OCI-LY1 (cell line): ENCODE data around the gene TMEM238.

ENCODE experiments used
- H2AFZ ChIP-seq: fragments of 200-600 bp; sonication (generic), shearing (Covaris generic); 2 replicates; pipeline ENCODE4 v1.6.0; 2014; ENCODE audit warnings: antibody characterized with exemption, mild to moderate bottlenecking, low read length
- H3F3A ChIP-seq: fragments of 200-600 bp; sonication (generic), shearing (Covaris generic); 2 replicates; pipeline ENCODE4 v1.6.0; 2014; ENCODE audit warnings: mild to moderate bottlenecking, antibody characterized with exemption, low read length, moderate library complexity; ENCODE audit not compliant: insufficient read depth
- H3K27ac ChIP-seq: fragments of 200-600 bp; sonication (generic); 2 replicates; pipeline ENCODE4 v1.5.1; 2014; ENCODE audit warnings: low read length, mixed run types, mild to moderate bottlenecking, low read depth; ENCODE audit not compliant: poor library complexity, severe bottlenecking
- H3K27me3 ChIP-seq: fragments of 200-600 bp; sonication (generic); 2 replicates; pipeline ENCODE4 v1.6.0; 2014; ENCODE audit warnings: antibody characterized with exemption, mild to moderate bottlenecking, low read length, moderate library complexity; ENCODE audit not compliant: insufficient read depth
- H3K36me3 ChIP-seq: fragments of 200-600 bp; sonication (generic); 2 replicates; pipeline ENCODE4 v1.6.1; 2014; ENCODE audit warnings: mild to moderate bottlenecking, antibody characterized with exemption, low read length, moderate library complexity, mixed read lengths; ENCODE audit not compliant: insufficient read depth
- H3K4me1 ChIP-seq: fragments of 200-600 bp; sonication (generic); 2 replicates; pipeline ENCODE4 v1.5.1; 2014; ENCODE audit warnings: mild to moderate bottlenecking, low read length, moderate library complexity; ENCODE audit not compliant: insufficient read depth, severe bottlenecking
- H3K4me2 ChIP-seq: fragments of 200-600 bp; sonication (generic), shearing (Covaris generic); 2 replicates; pipeline ENCODE4 v1.6.1; 2014; ENCODE audit warnings: low read length
- H3K4me3 ChIP-seq: fragments of 200-600 bp; sonication (generic); 2 replicates; pipeline ENCODE4 v1.5.1; 2014; ENCODE audit warnings: low read length, low read depth, mild to moderate bottlenecking, mixed read lengths; ENCODE audit not compliant: poor library complexity, severe bottlenecking
- H3K79me2 ChIP-seq: fragments of 200-600 bp; shearing (Covaris generic); 2 replicates; pipeline ENCODE4 v1.6.1; 2016; ENCODE audit warnings: mixed run types, low read length, mixed read lengths; ENCODE audit not compliant: insufficient read depth
- H3K9ac ChIP-seq: fragments of 200-600 bp; sonication (generic), shearing (Covaris generic); 2 replicates; pipeline ENCODE4 v1.6.1; 2014; ENCODE audit warnings: mild to moderate bottlenecking, low read length, mixed read lengths
- H3K9me2 ChIP-seq: fragments of 200-600 bp; sonication (generic), shearing (Covaris generic); 2 replicates; pipeline ENCODE4 v1.6.1; 2014; ENCODE audit warnings: low read depth, mild to moderate bottlenecking, low read length, mixed read lengths
- H3K9me3 ChIP-seq: fragments of 200-600 bp; shearing (Covaris generic); 2 replicates; pipeline ENCODE4 v1.6.1; 2014; ENCODE audit warnings: low read length, mixed read lengths
- H4K20me1 ChIP-seq: fragments of 200-600 bp; sonication (generic), shearing (Covaris generic); 2 replicates; pipeline ENCODE4 v1.6.0; 2016; ENCODE audit warnings: mild to moderate bottlenecking, low read length; ENCODE audit not compliant: insufficient read depth
- EZH2 ChIP-seq: fragments of 200-600 bp; sonication (generic), shearing (Covaris generic); IDR thresholded peaks from 2 replicates; pipeline ENCODE4 v1.8.0; 2017; ENCODE audit warnings: borderline replicate concordance, mixed run types, mild to moderate bottlenecking, antibody characterized with exemption, low read length, moderate library complexity, mixed read lengths
- TF ChIP-seq, protein P1 (sequence below): fragments of 200-600 bp; sonication (generic), shearing (Covaris generic); IDR thresholded peaks from 2 replicates; pipeline ENCODE4 v1.5.1; 2017; ENCODE audit warnings: mild to moderate bottlenecking, antibody characterized with exemption, low read length, moderate library complexity, mixed read lengths

TMEM238 gene

DNA sequence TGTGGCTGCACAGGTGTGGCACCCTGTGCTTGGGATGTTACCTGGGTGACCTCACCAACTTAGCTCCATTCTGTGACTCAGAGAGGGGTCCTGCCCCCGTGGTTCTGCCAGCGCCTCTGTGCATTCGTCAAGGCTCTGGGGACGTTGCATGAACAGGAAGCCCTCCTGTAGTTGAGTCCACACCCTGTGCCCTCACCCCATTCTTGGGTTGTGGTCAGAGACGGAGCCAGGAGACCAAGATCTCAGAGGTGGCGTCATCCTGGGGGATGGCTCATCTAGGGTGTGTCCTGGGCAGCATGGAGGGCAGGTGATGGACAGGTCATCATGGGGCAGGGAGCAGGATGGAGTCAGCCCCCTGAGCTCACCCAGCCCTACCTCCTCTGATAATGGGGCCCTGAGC is 32.1 kb downstream of the TMEM238 start:
- Histone ChIP-seq H3K4me1 (peaks cover 7% of the 10 kb centered on the region), H4K20me1 (no peaks in the 10 kb centered on the region), H3K9me2 (no peaks in the 10 kb centered on the region), H3K36me3 (peaks cover 3% of the 10 kb centered on the region), H3K4me3 (no peak overlapping the region), H3F3A (no peaks in the 10 kb centered on the region), H3K4me2 (no peak overlapping the region), H3K79me2 (no peaks in the 10 kb centered on the region), H3K9ac (no peak overlapping the region), H2AFZ (no peak overlapping the region), H3K9me3 (no peaks in the 10 kb centered on the region), H3K27me3 (peaks cover 7% of the 10 kb centered on the region), H3K27ac (no peak overlapping the region)
- TF ChIP-seq EZH2 = no peak
- TF ChIP-seq, protein P1, sequence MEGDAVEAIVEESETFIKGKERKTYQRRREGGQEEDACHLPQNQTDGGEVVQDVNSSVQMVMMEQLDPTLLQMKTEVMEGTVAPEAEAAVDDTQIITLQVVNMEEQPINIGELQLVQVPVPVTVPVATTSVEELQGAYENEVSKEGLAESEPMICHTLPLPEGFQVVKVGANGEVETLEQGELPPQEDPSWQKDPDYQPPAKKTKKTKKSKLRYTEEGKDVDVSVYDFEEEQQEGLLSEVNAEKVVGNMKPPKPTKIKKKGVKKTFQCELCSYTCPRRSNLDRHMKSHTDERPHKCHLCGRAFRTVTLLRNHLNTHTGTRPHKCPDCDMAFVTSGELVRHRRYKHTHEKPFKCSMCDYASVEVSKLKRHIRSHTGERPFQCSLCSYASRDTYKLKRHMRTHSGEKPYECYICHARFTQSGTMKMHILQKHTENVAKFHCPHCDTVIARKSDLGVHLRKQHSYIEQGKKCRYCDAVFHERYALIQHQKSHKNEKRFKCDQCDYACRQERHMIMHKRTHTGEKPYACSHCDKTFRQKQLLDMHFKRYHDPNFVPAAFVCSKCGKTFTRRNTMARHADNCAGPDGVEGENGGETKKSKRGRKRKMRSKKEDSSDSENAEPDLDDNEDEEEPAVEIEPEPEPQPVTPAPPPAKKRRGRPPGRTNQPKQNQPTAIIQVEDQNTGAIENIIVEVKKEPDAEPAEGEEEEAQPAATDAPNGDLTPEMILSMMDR = no peak

DNA sequence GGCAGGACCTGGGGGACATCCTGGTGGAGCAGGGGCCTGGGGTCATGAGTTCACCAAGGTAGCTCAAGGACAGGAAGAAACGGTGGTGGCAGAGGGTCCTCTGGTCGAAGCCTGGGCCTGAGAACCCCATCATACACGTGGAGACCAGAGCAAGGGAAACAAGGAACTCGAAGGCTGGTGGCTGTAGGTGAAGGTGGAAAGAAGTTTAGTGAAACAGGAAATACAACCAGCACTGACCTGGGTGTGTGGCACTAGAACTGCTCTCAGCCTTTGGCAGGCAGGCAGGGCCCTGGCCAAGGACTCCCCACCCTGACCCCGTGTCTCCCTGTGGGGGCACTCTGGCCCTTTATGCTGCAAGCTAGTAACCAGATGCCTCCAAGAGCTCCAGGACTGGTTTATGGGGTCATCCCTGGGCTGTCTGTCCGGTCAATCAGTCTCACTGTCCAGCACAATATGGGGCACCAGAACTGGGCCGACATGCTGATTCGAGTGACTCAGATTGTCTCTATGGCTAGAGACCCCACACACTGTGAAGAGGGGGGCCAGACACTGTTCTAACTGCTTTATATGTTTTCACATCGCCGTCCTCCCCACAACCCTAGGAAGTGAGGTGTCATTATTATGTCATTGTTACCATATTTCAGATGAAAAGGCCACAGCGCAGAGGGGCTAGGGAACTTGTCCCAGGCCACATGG is 33.3 kb downstream of the TMEM238 start:
- H4K20me1 ChIP-seq = no peaks in the 10 kb centered on the region
- TF ChIP-seq, protein P1 = no peak
- no peak for TF ChIP-seq EZH2
- H3K4me1 ChIP-seq = peaks cover 7% of the 10 kb centered on the region
- H2AFZ ChIP-seq = no peak overlapping the region
- no peak overlapping the region for H3K4me3 ChIP-seq
- no peak overlapping the region for H3K27ac ChIP-seq
- H3F3A ChIP-seq = no peaks in the 10 kb centered on the region
- H3K36me3 ChIP-seq = peaks cover 6% of the 10 kb centered on the region
- H3K27me3 ChIP-seq = peaks cover 7% of the 10 kb centered on the region
- no peak overlapping the region for H3K9ac ChIP-seq
- no peaks in the 10 kb centered on the region for H3K9me2 ChIP-seq
- no peak overlapping the region for H3K4me2 ChIP-seq
- no peaks in the 10 kb centered on the region for H3K79me2 ChIP-seq
- no peaks in the 10 kb centered on the region for H3K9me3 ChIP-seq

- Histone ChIP-seq H3K9me3 (no peaks in the 10 kb centered on the region), H3K27ac (no peak overlapping the region), H4K20me1 (no peaks in the 10 kb centered on the region), H3K9ac (no peak overlapping the region), H2AFZ (no peak overlapping the region), H3K79me2 (no peaks in the 10 kb centered on the region), H3K36me3 (peaks cover 6% of the 10 kb centered on the region), H3K4me2 (no peak overlapping the region), H3K4me3 (no peak overlapping the region), H3K27me3 (peaks cover 7% of the 10 kb centered on the region), H3K4me1 (peaks cover 4% of the 10 kb centered on the region), H3F3A (no peaks in the 10 kb centered on the region), H3K9me2 (no peaks in the 10 kb centered on the region)
- TF ChIP-seq EZH2 = no peak
- TF ChIP-seq, protein P1 = no peak
Measured at GRCh38 chr19:55348317-55349034, 35.6 kb downstream of the TMEM238 start.
